BJ (cell line): ENCODE data around the gene IGF2R. TPM values are rescaled to one million over a fixed set of nuclear protein-coding genes. Genes with fewer than 3 reads are reported as not detected.

Experiments used
- CTCF ChIA-PET: fragments of 350-600 bp; formaldehyde crosslinking; extraction: SDS; loops from one replicate; lab custom pipeline; 2021; ENCODE audit warnings: antibody characterized with exemption, inconsistent platforms; lab: Yijun Ruan, JAX
- POLR2A ChIA-PET: fragments of 300-600 bp; sonication (Branson Sonifier 250); formaldehyde crosslinking; extraction: SDS; loops from one replicate; lab custom pipeline; 2021; ENCODE audit warnings: antibody characterized with exemption; lab: Charles Lee
- DNase-seq: peaks from one replicate; pipeline ENCODE4 v3.0.0-alpha.2; 2011; ENCODE audit warnings: low read depth
- H3K27me3 ChIP-seq: 2 replicates; pipeline ENCODE4 v1.6.0; 2011; ENCODE audit warnings: low read length; ENCODE audit not compliant: control insufficient read depth, insufficient read depth
- H3K36me3 ChIP-seq: 2 replicates; pipeline ENCODE4 v1.5.1; 2011; ENCODE audit warnings: low read length; ENCODE audit not compliant: control insufficient read depth, insufficient read depth
- H3K4me3 ChIP-seq: 2 replicates; pipeline ENCODE4 v1.5.1; 2011; ENCODE audit warnings: low read depth, mild to moderate bottlenecking, control low read depth, low read length
- CTCF ChIP-seq: IDR thresholded peaks from 2 replicates; pipeline ENCODE4 v1.5.1; 2011; ENCODE audit warnings: low read depth, mild to moderate bottlenecking, control low read depth, inconsistent platforms, low read length, moderate library complexity; ENCODE audit not compliant: insufficient read depth
- polyA plus RNA-seq: library from polyadenylated mRNA; depleted of rRNA; stranded (reverse); fragments of >200 nt; gene quantifications from 2 replicates; pipeline ENCODE4 v1.2.3, GENCODE V29; 2011

Gene IGF2R
- polyA plus RNA-seq, 1 experiment, result 39.4 TPM

GRCh38 chr6:160042014-160042773, 73.3 kb downstream of the IGF2R start:
- H3K36me3 ChIP-seq, result peaks cover 13% of the 10 kb centered on the region
- POLR2A ChIA-PET, result no interaction called here
- H3K4me3 ChIP-seq, result no peak overlapping the region
- TF ChIP-seq CTCF, result no peak
- H3K27me3 ChIP-seq, result no peaks in the 10 kb centered on the region
- no peak for DNase-seq
- CTCF ChIA-PET, result interaction anchor here (0.6 to 1.3 kb wide), 4 partner anchors 10 to 208 kb away, joined by 3 to 4 read pairs (median 4); no protein-coding TSS in a partner anchor

GRCh38 chr6:160042788-160043301, 74.0 kb downstream of the IGF2R start:
- DNase-seq, result no peak
- no peaks in the 10 kb centered on the region for H3K27me3 ChIP-seq
- no peak for TF ChIP-seq CTCF
- POLR2A ChIA-PET, result no interaction called here
- H3K36me3 ChIP-seq, result peaks cover 13% of the 10 kb centered on the region
- H3K4me3 ChIP-seq, result no peak overlapping the region
- CTCF ChIA-PET, result interaction anchor here (0.9 kb wide), 1 partner anchor 16 kb away, joined by 3 read pairs; no protein-coding TSS in a partner anchor

GRCh38 chr6:160043784-160044183, 74.9 kb downstream of the IGF2R start:
- DNase-seq, result no peak
- Histone ChIP-seq H3K4me3 (no peak overlapping the region), H3K36me3 (peaks cover 20% of the 10 kb centered on the region), H3K27me3 (no peaks in the 10 kb centered on the region)
- TF ChIP-seq CTCF, result no peak
- ChIA-PET CTCF (no interaction called here), POLR2A (no interaction called here)

- TF ChIP-seq CTCF, result no peak
- no peak overlapping the region for H3K4me3 ChIP-seq
- H3K27me3 ChIP-seq, result no peaks in the 10 kb centered on the region
- POLR2A ChIA-PET, result no interaction called here
- peaks cover 25% of the 10 kb centered on the region for H3K36me3 ChIP-seq
- CTCF ChIA-PET, result no interaction called here
- DNase-seq, result no peak
These were observed 75.8 kb downstream of the IGF2R start for GRCh38 chr6:160044687-160045086.

GRCh38 chr6:160048471-160048870, 79.6 kb downstream of the IGF2R start:
- no peak for TF ChIP-seq CTCF
- no peak for DNase-seq
- Histone ChIP-seq H3K36me3 (peaks cover 25% of the 10 kb centered on the region), H3K27me3 (no peaks in the 10 kb centered on the region), H3K4me3 (no peak overlapping the region)
- POLR2A ChIA-PET, result no interaction called here
- CTCF ChIA-PET, result no interaction called here
